Stimulated activated CD4-positive, alpha-beta T cell treated with anti-CD3 and anti-CD28 coated beads, Interleukin-1b, Interleukin-23, amount 100 ng/mL, for 4 hours (primary cell): ENCODE results near the gene DNAH11.
"Not testable (repeated sequence)": the region's sequence is repeated elsewhere in the genome, so short reads cannot be mapped to it uniquely, and the experiment has no call there.

Source experiments
- DNase-seq, 2 donors: peaks; one replicate each; pipeline ENCODE4 v3.0.0-alpha.2; 2020; ENCODE audit warnings: low read depth in 2 of 2

Gene DNAH11

DNA sequence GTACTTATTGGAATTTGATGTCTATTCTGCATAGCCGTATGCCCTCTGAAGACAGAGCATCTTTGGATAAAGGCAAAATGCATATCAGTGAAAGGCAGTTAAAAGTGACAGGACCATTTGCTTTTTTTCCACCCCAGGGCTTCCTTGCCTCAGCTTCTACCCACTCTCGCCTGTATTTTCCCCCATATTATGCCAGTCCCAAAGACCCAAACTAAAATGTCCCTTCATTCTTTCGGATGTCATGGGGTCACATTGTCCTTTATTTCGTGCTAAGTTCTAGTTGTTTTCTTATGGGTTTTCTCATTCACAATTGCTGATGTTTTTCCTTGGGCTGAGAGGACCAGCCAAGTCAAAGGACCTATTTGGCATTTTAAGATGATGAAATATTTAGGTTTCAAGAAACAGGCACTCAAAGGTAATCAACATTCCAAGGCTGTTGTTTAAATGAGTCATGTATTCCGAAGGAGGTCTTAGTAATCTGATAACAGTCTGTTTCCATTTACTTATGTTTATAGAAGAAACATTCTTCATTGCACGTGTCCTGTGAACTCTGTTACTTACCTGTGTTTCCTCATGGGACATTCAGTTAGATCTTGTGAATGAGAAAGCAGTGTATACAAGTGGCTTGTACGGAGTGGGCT lies 74.1 kb downstream of the DNAH11 start:
- DNase-seq = no peak

GRCh38 chr7:21617513-21617912 lies 74.7 kb downstream of the DNAH11 start:
- no peak for DNase-seq

DNA sequence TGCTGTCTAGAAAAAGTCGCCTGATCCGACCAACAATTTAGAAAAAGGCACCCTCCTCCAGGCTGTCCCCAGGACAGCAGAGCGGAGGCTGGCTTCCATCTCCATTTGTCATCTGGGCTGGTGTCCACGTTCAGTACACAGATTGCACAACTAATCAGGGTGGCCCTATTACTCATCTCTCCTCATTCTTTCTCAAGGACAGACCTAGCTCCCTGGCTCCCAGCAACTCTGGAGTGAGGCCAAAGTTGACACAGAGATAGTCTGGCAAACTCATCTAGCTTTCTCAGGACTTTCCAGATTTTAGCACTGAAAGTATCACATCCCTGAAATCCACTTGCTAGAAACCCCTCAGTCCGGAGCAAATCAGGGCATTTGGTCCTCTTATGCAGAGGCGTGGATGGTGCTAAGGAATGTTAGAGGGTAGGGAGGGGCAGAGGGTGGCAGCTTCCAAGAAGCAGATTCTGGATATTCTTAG lies 75.1 kb downstream of the DNAH11 start:
- no peak for DNase-seq

DNA sequence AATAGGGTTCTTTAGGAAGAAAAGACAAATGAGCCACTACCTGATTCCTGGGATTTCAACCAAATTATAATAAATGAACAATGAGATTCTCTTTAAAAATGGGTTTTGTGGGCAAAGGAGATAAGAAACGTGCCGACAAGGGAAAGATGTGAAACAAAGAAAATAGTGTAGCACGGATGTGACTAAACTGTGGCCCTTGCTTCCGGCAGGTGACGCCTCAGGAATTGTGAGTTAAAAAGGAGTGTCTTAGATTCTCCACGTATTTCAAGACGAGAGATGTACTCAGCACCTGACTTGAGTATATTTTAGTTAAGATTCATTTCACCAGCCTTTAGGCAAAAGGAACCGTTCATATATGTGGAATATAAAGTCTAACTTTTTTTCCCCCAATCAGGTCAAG lies 75.9 kb downstream of the DNAH11 start:
- no peak for DNase-seq

- DNase-seq = no peak
Measured at GRCh38 chr7:21620054-21620453, 77.2 kb downstream of the DNAH11 start.

GRCh38 chr7:21624320-21624719 lies 81.5 kb downstream of the DNAH11 start:
- no peak for DNase-seq

DNA sequence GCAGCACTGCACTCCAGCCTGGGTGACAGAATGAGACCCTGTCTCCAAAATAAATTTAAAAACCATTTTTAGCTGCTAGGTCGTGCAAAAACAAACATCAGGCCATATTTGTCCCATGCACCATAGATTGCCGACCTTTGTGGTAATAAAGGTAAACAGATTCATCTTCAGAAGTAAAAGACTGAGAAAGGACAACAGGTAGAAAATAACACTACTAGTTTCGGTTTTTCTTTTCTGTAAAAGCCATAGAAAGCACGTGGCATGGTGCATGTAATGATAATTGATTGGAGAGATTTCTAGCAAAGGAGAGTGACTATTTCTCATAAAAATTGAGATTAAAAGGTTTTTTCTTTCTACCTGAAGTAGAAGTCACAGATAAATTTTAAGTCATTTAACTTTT lies 93.9 kb downstream of the DNAH11 start:
- no peak for DNase-seq

DNA sequence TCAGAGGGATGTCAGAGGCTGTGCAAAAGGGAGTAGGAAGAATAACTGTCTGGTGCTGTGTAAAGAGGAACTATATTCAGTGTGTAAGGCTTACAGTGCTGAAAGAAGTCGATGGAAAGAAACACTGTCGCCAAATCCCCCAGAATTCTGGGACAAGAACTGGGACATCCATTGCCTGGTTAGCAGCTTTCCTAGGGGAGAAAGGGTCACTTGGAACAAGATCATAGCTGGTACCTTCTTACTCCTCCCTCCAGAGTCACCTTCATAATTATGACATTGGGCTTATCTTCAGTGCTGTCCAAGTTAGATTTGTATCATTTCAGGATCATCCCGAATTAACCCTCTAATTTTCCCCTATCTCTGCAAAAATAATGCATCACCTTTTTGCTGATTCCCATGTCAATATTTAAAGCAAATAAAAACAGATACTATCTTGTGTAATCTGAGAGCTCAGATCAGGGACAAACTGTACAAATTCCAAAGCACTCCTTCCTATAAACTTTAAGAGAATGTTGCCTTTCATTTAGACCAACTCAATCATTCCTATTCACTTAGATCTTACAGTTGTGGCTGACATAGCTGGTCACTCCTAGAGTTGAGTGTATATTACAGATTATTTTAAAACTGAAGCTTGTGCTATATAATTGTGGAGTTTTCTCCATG lies 96.5 kb downstream of the DNAH11 start:
- DNase-seq = no peak

DNA sequence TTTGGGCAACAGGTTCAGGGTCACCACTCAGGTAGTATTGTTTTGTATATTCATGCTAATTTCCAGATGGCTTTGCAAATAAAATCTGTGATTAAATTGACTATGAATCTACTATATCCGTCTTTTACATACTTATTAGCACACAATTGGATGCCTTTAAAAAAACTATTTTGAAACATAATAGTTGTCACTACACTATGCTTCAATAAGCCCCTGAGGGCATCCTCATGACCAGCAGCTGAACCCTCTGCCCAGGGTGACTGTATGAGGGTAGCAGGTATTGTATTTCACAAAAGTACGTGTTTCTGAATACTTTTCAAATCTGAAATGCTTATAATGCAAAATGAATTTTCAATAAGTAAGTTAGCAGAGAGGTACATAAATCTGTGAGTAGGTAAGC lies 97.3 kb downstream of the DNAH11 start:
- DNase-seq = no peak

DNA sequence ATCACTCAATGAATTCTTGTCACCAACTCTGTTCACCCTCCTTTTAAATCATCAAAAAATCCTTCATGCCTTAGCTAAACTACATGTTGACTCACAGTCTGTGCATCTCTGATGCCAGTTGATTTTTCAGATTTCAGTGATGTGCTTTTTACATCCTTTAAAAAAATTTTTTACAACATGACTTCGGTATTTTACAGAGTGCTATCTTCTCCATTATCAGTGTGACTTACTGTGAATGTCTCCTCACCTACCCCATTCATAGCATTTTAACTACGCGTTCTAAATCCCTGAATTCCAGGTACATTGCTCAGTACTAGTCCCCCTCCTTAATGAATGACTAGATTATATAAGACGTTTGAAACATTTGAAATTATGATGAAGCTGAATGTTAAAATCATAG lies 98.7 kb downstream of the DNAH11 start:
- DNase-seq = no peak

DNA sequence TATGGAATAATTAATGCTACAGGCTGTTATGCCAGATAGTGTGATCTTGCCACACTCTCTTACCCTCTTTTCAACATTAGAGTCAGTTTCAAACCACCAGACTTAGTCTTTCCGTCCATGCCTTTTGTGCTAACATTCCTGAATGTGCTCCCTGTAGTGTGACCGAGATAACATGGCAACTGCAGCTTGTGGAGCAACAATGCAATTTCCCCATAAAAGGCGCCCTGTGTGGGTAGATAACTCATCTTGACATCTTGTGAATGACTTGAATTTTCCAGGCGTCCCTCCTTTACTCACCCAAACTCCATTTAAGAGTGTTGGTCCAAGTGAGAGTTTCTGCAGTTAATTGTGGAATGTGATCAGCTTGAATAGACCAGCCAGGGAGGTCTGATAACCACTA lies 99.6 kb downstream of the DNAH11 start:
- no peak for DNase-seq

- DNase-seq = no peak
Measured at GRCh38 chr7:21651697-21652096, 108.9 kb downstream of the DNAH11 start.

GRCh38 chr7:21653623-21654022 lies 110.8 kb downstream of the DNAH11 start:
- DNase-seq = no peak

- no peak for DNase-seq
Measured at GRCh38 chr7:21656081-21656480, 113.2 kb downstream of the DNAH11 start.

DNA sequence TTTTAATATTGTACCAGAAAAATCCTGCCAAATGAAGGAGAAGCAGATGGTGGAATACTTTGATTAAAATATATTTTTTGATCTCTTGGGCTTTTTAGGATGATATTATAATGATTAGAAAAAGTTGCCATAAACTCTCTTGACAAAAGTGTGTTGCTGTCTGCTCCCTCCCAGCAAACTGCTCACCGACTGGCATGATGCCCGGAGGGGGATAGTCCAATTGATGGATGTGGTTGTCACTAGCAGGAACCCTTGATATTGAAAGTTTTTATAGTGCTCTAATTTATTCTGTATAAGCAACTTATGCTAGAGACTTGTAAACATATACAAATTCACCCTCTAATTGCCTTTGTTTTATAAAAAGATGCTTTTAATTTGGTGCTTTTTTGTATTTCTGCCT lies 114.0 kb downstream of the DNAH11 start:
- no peak for DNase-seq

DNA sequence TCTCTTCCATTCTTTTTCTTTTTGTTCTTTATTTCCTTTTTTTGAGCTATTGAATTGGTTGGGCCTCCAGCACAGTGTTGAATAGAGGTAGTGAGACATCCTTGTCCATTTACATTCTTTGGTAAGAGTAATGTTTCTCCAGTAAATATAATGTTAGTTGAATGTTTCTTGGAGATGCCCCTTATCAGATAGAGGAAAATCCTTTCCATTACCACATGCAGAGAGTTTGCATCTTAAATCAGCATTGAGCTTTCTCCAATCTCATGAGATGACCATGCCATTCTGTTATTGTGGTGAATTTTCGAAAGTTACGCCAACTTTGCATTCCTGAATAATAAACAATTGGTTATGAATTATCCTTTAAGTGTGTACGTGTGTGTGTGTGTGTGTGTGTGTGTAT lies 127.7 kb downstream of the DNAH11 start:
- no peak for DNase-seq

DNA sequence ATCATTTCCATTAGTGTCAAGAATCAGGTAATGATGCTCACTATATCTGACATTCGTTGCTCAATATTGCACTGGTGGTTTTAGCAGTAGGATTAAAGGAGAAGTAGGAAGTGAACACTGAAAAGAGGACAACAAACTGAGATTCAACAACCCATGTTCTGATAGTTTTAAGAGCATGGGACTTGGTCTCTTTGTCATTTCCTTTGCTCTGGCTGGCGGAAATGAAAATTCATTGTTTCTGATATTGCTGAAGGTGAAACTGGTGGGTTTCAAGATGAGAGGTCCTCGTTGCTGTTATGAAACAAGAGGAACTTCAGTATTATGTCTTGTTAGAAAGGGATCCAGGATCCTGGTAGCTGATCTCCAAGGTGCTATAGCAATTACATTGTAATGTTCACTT lies 129.0 kb downstream of the DNAH11 start:
- DNase-seq = no peak

- DNase-seq = no peak
Measured at GRCh38 chr7:21675255-21675654, 132.4 kb downstream of the DNAH11 start.

- DNase-seq = no peak
Measured at GRCh38 chr7:21690705-21691104, 147.9 kb downstream of the DNAH11 start.

DNA sequence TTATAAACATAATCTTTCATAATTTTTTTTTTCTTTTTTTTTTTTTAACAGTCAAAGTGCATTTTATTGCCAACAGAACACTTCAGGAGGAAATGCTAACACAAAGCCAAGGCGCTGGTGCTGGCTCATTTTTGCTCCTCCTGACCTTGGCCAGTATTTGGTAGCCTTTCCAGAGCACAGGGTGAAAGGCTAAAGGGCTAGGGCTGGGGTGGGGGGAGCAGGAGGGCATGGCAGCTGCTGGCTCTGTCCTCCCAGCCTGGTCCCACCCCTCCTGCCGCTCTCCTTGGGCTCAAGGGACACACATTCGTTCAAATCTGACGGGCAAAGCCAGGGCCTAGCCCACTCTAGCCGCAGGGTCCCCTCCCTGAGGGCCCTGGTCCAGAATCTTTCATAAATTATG lies 148.3 kb downstream of the DNAH11 start:
- DNase-seq = not testable (repeated sequence)

DNA sequence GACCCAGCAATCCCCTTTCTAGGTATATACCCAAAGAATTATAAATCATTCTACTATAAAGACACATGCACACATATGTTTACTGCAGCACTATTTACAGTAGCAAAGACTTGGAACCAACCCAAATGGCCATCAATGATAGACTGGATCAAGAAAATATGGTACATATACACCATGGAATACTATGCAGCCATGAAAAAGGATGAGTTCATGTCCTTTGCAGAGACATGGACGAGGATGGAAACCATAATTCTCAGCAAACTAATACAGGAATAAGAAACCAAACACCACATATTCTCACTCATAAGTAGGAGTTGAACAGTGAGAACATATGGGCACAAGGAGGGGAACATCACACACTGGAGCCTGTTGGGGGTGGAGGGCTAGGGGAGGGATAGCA lies 157.7 kb downstream of the DNAH11 start:
- DNase-seq = not testable (repeated sequence)

- no peak for DNase-seq
Measured at GRCh38 chr7:21702303-21702702, 159.5 kb downstream of the DNAH11 start.

- no peak for DNase-seq
Measured at GRCh38 chr7:21704359-21704758, 161.5 kb downstream of the DNAH11 start.

- no peak for DNase-seq
Measured at GRCh38 chr7:21706131-21706530, 163.3 kb downstream of the DNAH11 start.
